H7 (cell line): ENCODE results near the gene CASP5. TPM values are rescaled to one million over a fixed set of nuclear protein-coding genes. Genes with fewer than 3 reads are reported as not detected.
"Not testable (repeated sequence)": the region's sequence is repeated elsewhere in the genome, so short reads cannot be mapped to it uniquely, and the experiment has no call there.

Experiments
- DNase-seq: peaks from one replicate; pipeline ENCODE4 v3.0.0; 2012
- H3K27me3 ChIP-seq: 2 replicates; pipeline ENCODE4 v1.6.0; 2011; ENCODE audit warnings: mild to moderate bottlenecking, low read length; ENCODE audit not compliant: control insufficient read depth, insufficient read depth
- H3K36me3 ChIP-seq: replicated peaks from 2 replicates; pipeline ENCODE4 v1.5.1; 2011; ENCODE audit warnings: low read length; ENCODE audit not compliant: control insufficient read depth, insufficient read depth
- H3K4me3 ChIP-seq: 2 replicates; pipeline ENCODE4 v1.5.1; 2011; ENCODE audit warnings: low read depth, mild to moderate bottlenecking, control low read depth, low read length, moderate library complexity; ENCODE audit not compliant: insufficient read depth
- total RNA-seq: library from RNA; depleted of rRNA; stranded (reverse); fragments of >200 nt; shearing (Covaris generic); gene quantifications from 2 replicates; pipeline ENCODE4 v1.2.3, GENCODE V29; 2014

Gene CASP5
- total RNA-seq, 1 experiment from 2014 or later = not detected

DNA sequence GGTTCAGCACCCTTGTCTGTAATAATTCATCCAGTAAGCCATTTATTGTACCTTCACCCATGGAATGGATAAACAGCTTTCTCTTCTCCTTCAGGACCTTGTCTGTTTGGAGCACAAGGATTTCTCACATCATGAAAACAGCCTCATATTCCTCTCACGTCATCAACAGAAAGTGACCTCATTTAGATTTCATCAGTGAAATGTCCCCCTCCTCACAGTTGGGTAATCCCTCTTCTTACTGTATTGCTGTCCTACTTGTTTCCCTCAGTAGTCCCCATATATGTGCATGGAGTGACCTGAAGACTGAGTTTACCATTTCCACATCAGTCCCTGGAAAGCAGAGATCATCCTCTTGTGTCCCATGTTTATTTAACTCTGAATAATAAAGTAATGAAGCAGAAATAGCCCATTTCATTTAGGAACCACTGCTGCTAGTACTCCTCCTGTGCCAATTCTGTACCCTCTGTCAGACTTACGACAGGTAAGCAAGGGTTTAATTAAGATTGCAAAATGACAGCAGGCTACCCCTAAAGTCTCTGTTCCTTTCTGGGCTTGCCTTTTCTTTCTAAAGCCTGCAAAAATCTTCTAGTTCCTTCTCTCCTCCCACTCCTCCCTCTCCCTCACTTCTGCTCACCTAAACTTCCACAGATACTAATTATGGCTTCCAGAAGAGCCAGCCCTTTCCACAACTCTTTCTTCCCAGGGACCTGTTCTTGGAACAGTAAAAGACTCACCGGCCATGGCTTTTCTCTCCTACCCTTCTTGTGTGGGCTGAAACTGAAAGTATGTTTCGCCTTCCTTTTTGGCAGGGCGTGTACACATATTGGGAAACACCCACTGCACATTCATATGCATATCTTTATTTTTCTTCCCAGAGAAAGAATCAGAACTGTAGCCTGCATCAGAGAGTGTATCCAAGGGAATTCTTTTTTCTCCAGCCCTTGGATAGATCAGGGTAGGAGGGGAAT, 21.9 kb upstream of the CASP5 start, which contains the start of gene CARD16:
TSS of gene CARD16 (minus strand) at position 779 of the 968 bp plus-strand sequence. CDS start at position 741, 38 bp downstream.
- not testable (repeated sequence) for H3K27me3 ChIP-seq, H3K4me3 ChIP-seq, DNase-seq, H3K36me3 ChIP-seq

DNA sequence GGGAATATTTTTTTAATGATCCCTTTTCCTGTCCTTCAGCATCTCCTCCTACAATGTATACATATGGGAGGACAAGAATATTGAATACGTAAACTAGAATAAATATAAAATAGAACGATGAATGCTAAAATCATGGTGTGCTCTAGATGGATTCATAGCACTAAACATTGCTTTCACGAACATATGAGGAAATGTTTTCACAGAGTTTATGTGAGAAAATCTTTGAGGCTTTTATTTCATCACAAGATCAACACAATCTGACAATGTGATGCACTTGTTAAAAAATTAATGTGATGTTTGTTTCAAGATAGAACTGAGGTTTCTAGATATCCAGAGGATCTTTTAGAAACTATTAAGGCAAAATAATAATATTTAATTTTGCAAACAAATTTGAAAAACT, 19.2 kb upstream of the CASP5 start:
- Histone ChIP-seq H3K36me3 (no peaks in the 10 kb centered on the region), H3K4me3 (no peak overlapping the region), H3K27me3 (no peaks in the 10 kb centered on the region)
- no peak for DNase-seq

DNA sequence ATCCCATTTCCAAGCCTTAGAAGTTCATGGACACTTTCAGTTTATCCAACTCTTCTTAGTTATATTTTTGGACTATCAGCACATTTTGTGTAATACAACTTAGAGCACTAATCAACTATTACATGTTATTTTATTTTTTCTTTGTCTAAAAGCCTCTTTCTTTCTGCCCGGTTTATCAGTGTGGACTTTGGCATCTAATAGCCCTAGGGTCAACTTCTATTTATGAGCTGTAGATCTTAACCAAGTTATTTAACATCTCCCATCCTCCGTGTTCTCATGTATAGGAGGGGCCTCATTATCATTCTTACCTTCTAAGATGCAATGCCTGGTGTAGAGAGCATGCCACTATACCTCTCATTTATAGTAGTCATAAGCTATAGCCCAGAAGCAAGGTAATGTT, 17.7 kb upstream of the CASP5 start:
- no peak for DNase-seq
- Histone ChIP-seq H3K4me3 (no peak overlapping the region), H3K27me3 (no peaks in the 10 kb centered on the region), H3K36me3 (no peaks in the 10 kb centered on the region)

DNA sequence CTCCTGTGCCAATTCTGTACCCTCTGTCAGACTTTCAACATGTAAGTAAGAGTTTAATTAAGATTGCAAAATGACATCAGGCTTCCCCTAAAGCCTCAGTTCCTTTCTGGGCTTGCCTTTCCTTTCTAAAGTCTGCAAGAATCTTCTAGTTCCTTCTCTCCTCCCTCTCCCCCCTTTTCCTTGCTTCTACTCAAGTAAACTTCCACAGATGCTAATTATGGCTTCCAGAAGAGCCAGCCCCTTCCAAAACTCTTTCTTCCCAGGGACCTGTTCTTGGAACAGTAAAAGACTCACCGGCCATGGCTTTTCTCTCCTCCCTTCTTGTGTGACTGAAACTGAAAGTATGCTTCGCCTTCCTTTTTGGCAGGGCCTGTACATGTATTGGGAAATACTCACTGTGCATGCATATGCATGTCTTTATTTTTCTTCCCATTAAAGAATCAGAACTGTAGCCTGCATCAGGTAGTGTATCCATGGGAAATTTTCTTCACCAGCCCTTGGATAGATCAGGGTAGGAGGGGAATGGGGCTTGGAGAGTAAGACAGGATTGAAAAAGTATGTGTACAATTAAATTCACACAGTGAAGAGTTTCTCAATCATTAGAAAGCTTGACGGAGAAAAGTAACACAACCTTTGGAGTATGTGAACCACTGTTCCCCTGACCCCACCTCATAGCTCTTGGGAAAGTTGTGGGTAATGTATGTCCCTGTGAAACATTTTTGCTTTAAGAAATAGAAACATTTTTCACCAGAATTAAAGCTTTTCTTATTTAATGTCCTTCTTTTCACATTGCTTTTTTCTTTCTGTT, 12.0 kb upstream of the CASP5 start, which contains the start of gene CASP1:
TSS of gene CASP1 (minus strand) at position 332 of the 808 bp plus-strand sequence. CDS start at position 301, 31 bp downstream.
- Histone ChIP-seq H3K4me3 (no peak within 1 kb of the TSS), H3K27me3 (no peaks in the 10 kb centered on the region), H3K36me3 (no peaks in the 10 kb centered on the region)
- DNase-seq = no peak

- H3K4me3 ChIP-seq, DNase-seq, H3K36me3 ChIP-seq, H3K27me3 ChIP-seq: not testable (repeated sequence)
Observed at GRCh38 chr11:105034388-105034787, 11.4 kb upstream of the CASP5 start.

GRCh38 chr11:105033781-105034180, 10.8 kb upstream of the CASP5 start:
- DNase-seq = no peak
- no peak overlapping the region for H3K4me3 ChIP-seq
- H3K27me3 ChIP-seq = no peaks in the 10 kb centered on the region

GRCh38 chr11:105033343-105033742, 10.4 kb upstream of the CASP5 start:
- H3K4me3 ChIP-seq = no peak overlapping the region
- H3K27me3 ChIP-seq = no peaks in the 10 kb centered on the region
- DNase-seq = no peak
- H3K36me3 ChIP-seq = no peaks in the 10 kb centered on the region

More at GRCh38 chr11:105033781-105034180, 10.8 kb upstream of the CASP5 start:
- no peaks in the 10 kb centered on the region for H3K36me3 ChIP-seq

DNA sequence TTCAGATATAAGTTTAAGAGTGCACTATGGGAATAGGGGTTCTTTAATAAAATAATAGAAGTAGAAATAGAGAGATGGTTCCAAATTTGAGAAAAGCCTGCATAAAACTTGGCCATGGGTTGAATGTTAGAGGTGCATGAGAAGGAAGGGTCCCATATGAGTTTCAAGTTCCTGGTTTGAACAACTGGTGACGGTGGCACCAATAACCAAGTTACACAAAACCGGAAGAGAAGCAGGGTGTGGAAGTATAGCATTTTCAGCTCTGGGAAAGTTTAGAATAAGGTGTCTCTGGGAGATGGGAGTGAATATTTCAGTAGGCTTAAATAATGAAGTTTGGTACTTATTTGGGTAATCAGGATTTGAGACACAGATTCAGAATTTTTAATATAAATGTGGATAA, 9.5 kb upstream of the CASP5 start:
- Histone ChIP-seq H3K4me3 (no peak overlapping the region), H3K27me3 (no peaks in the 10 kb centered on the region), H3K36me3 (no peaks in the 10 kb centered on the region)
- no peak for DNase-seq

- H3K27me3 ChIP-seq = no peaks in the 10 kb centered on the region
- no peak for DNase-seq
- no peak overlapping the region for H3K4me3 ChIP-seq
- no peaks in the 10 kb centered on the region for H3K36me3 ChIP-seq
Observed at GRCh38 chr11:105027678-105028077, 4.7 kb upstream of the CASP5 start.

GRCh38 chr11:105024394-105024793, 1.4 kb upstream of the CASP5 start:
- H3K36me3 ChIP-seq = no peaks in the 10 kb centered on the region

GRCh38 chr11:105022527-105022926, 441 bp downstream of the CASP5 start:
- Histone ChIP-seq H3K27me3 (no peaks in the 10 kb centered on the region), H3K36me3 (no peaks in the 10 kb centered on the region), H3K4me3 (no peak overlapping the region)
- DNase-seq = no peak

More at GRCh38 chr11:105024394-105024793, 1.4 kb upstream of the CASP5 start:
- no peak overlapping the region for H3K4me3 ChIP-seq
- no peaks in the 10 kb centered on the region for H3K27me3 ChIP-seq
- no peak for DNase-seq

DNA sequence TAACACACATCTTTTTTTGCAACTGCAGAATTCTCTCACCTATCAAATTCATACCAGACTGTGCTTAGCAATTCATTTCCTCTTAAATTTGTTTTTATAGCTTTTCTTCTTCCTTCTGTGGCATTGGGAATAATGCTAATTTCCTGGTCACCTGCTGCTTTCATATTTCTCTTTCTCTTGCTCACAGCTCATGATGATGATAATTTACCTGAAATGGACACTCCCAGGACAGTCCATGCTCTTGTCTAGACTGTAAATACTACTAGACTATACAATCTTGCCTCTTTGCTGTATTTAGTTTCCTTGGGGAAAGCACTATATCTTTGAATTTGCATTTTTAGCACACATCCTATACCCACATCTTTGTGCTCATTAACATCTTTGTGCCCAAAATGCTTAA, 15.5 kb downstream of the CASP5 start:
- Histone ChIP-seq H3K4me3 (no peak overlapping the region), H3K27me3 (no peaks in the 10 kb centered on the region), H3K36me3 (no peaks in the 10 kb centered on the region)
- DNase-seq = no peak

GRCh38 chr11:105005451-105005845, 17.5 kb downstream of the CASP5 start:
- no peak for DNase-seq
- no peaks in the 10 kb centered on the region for H3K36me3 ChIP-seq
- no peaks in the 10 kb centered on the region for H3K27me3 ChIP-seq
- no peak overlapping the region for H3K4me3 ChIP-seq

DNA sequence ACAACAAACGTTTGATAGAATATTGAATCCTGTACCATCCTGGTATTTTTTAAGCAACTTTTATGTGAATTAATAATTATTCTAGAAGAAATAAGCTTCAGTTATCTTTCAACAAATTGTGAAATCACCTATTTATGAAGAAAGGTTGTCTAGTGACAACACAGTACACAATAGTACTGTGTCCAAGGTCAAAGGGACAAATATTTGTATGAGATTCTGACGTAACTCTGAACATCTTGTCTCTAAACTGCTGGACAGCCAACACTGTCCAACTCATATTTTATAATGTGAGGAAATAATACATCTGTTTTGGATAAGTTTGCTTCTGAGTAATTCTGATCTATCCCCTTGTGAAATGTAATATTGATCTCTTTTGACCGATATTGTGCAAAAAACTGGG, 18.9 kb downstream of the CASP5 start:
- no peak for DNase-seq
- Histone ChIP-seq H3K4me3 (no peak overlapping the region), H3K27me3 (no peaks in the 10 kb centered on the region), H3K36me3 (no peaks in the 10 kb centered on the region)
